Heart right ventricle (tissue), 16 donors: ENCODE measurements around the gene SLC36A4. TPM values are rescaled to one million over a fixed set of nuclear protein-coding genes. Genes with fewer than 3 reads are reported as not detected.

Source experiments
- ATAC-seq, 8 donors: fragments of 200-7000 bp; cut with Tn5 transposase; one replicate each; pipeline ENCODE4 v1.9.1; 2020; ENCODE audit warnings: mild to moderate bottlenecking in 8 of 8, moderate library complexity in 8 of 8, moderate number of reproducible peaks in 1 of 8
- DNase-seq, 2 donors: peaks; one replicate each; pipeline ENCODE4 v3.0.0-alpha.2; 2020
- H3K27ac ChIP-seq, 10 donors: fragments of 200-600 bp; sonication (generic) in 2 of 10; one replicate each; pipeline versions ENCODE4 v1.5.0 to v1.8.0; 2020 to 2022; ENCODE audit warnings: mild to moderate bottlenecking in 3 of 10
- H3K27me3 ChIP-seq, 7 donors: fragments of 200-600 bp; one replicate each; pipeline ENCODE4 v1.8.0; 2021 to 2022; ENCODE audit warnings: mild to moderate bottlenecking in 2 of 7
- H3K36me3 ChIP-seq, 9 donors: fragments of 200-600 bp; sonication (generic) in 1 of 9; one replicate each; pipeline versions ENCODE4 v1.5.0 to v1.8.0; 2020 to 2022; ENCODE audit warnings: mild to moderate bottlenecking in 2 of 9
- H3K4me1 ChIP-seq, 9 donors: fragments of 200-600 bp; sonication (generic) in 1 of 9; one replicate each; pipeline versions ENCODE4 v1.5.0 to v1.8.0; 2020 to 2022; ENCODE audit warnings: mild to moderate bottlenecking in 4 of 9
- H3K4me3 ChIP-seq, 10 donors: fragments of 200-600 bp; sonication (generic) in 2 of 10; one replicate each; pipeline versions ENCODE4 v1.5.0 to v1.8.0; 2020 to 2022; ENCODE audit warnings: mild to moderate bottlenecking in 7 of 10, moderate library complexity in 2 of 10
- H3K9me3 ChIP-seq, 11 donors: fragments of 200-600 bp in 10 of 11; sonication (generic) in 2 of 11; one replicate each; pipeline versions ENCODE4 v1.5.0 to v1.8.0; 2013 to 2022; ENCODE audit warnings: mild to moderate bottlenecking in 2 of 11, control low read depth in 1 of 11, moderate library complexity in 1 of 11
- WGBS, 2 donors: extraction: QIAGEN DNeasy Blood & Tissue Kit; methylation state at CpG; one replicate each; pipeline ENCODE4 v1.1.7; 2013; ENCODE audit warnings: inconsistent platforms in 1 of 2; 5-methylcytosine and 5-hydroxymethylcytosine counted together
- intact Hi-C, 10 donors: fragments of 100-400 bp; cut with DNase I; formaldehyde crosslinking; loops; one replicate each; pipeline versions ENCODE4 v1.11.1 to v1.14.2; 2022
- polyA plus RNA-seq, 2 donors: library from polyadenylated mRNA; stranded (reverse); fragments of 200-250 nt; gene quantifications; one replicate each; pipeline ENCODE4 v1.2.3, GENCODE V29; 2013
- total RNA-seq, 10 donors: library from RNA; stranded (reverse); fragmentation: NEBNext Ultra II Directional in 3 of 10; extraction: Animal tissue kit (Norgen Biotek cat#: 25700) in 3 of 10; gene quantifications; one replicate each; pipeline versions ENCODE4 v1.2.1 to v1.2.4, GENCODE V29; 2021 to 2023
- TF ChIP-seq, protein P1 (sequence below), 9 donors: fragments of 200-600 bp; sonication (generic) in 2 of 9; IDR thresholded peaks; one replicate each; pipeline versions ENCODE4 v1.5.0 to v1.8.0; 2021 to 2022; ENCODE audit warnings: antibody characterized with exemption in 9 of 9, mild to moderate bottlenecking in 5 of 9, moderate library complexity in 1 of 9
- donor health status: Arrhythmogenic right ventricular cardiomyopathy.
- donor health status: ischemic (EF 13 %, LVEDD 7.1; RV severe dilation, severe dysfunction).
- donor health status: healthy with polysubstance abuse.
- donor health status: DM: no; HTN: yes; CAD: no.
- donor health status: DM: no; HTN: no; CAD: no.
- donor health status: ischemic (EF 25% LVEDD 6.9; RV normal size, moderate dysfunction).
- donor health status: ischemic (EF 25% LVEDD 5.7; RV mildly dilated, moderate dysfunction).
- donor health status: healthy.
- donor health status: DM: yes; HTN: yes; CAD: no.
- donor health status: Ischemic cardiomyopathy.
- donor health status: ischemic (EF 35%, LVEDD 5.7; RV mildly dilated, moderate dysfunction).
- donor health status: nonischemic (EF 11% LVEDD 7.7; RV severe dilation, severe dysfunction).
- donor health status: DM: yes; HTN: yes; CAD: no.
- donor health status: PGD.
- donor health status: ischemic (EF 29% LVEDD 5.4; RV normal size, mild dysfunction).
- donor health status: nonischemic (EF 23%, LVEDD 6.1; RV moderate dilation, normal function).

Gene SLC36A4
- total and polyA plus RNA-seq, 12 donors, result 3.1 to 11.4 (median 7.1) TPM

DNA sequence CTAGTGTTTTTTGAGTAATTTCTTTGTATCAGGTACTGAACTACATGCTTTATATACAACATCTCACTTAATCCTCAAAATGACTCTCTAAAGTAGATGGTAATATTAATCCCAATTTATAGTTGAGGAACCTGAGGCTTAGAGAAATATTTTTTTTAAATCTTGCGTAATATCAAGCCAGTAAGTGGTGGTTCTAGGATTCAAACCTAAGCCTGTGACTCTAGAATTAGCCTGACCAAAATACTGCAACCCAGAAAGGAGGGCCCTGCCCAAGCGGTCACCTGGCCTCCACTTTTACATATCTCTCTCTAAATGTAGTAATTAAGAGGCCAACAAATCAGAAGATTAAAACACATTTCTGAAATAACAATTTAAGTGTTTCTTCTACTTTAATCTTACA lies 28.6 kb downstream of the SLC36A4 start:
- DNase-seq (no peak), ATAC-seq (no peak)
- H3K4me1 ChIP-seq, result peaks cover 0 to 11% (median 0%) of the 10 kb centered on the region in 9 donors
- intact Hi-C loops, result loop anchor here in 1 of 10 donors (10.0 kb wide), 1 partner anchor 644 kb away; no protein-coding TSS in a partner anchor
- no peak overlapping the region for H3K4me3 ChIP-seq
- no peaks in the 10 kb centered on the region for H3K9me3 ChIP-seq
- TF ChIP-seq, protein P1, sequence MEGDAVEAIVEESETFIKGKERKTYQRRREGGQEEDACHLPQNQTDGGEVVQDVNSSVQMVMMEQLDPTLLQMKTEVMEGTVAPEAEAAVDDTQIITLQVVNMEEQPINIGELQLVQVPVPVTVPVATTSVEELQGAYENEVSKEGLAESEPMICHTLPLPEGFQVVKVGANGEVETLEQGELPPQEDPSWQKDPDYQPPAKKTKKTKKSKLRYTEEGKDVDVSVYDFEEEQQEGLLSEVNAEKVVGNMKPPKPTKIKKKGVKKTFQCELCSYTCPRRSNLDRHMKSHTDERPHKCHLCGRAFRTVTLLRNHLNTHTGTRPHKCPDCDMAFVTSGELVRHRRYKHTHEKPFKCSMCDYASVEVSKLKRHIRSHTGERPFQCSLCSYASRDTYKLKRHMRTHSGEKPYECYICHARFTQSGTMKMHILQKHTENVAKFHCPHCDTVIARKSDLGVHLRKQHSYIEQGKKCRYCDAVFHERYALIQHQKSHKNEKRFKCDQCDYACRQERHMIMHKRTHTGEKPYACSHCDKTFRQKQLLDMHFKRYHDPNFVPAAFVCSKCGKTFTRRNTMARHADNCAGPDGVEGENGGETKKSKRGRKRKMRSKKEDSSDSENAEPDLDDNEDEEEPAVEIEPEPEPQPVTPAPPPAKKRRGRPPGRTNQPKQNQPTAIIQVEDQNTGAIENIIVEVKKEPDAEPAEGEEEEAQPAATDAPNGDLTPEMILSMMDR (IDR thresholded peaks at IDR 0.05), result no peak
- H3K27me3 ChIP-seq, result no peaks in the 10 kb centered on the region
- H3K27ac ChIP-seq, result no peak overlapping the region
- peaks cover 0 to 30% (median 5%) of the 10 kb centered on the region in 9 donors for H3K36me3 ChIP-seq
- WGBS, 2 donors, result 98 to 100% methylated on average over 2 of the region's 2 CpGs

DNA sequence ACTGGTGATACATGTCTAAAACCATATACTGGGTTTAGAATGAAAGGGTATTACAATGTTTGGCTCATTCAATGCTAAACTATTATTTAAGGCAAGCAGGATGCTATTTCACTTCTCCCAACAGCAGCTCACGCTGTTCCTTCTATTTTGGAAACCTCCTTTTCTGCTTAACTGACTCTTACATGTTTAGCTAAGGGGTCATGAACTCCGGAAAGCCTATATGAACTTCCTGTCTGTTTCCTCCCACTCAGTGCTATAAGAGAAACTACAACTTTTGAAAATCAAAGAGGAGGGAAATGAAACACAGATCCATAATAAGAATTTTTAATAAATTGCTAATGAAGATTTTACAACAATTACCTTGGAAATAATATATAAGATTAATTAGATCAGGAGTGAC lies 30.9 kb downstream of the SLC36A4 start:
- intact Hi-C loops, result loop anchor here in 1 of 10 donors (10.0 kb wide), 1 partner anchor 642 kb away; no protein-coding TSS in a partner anchor
- TF ChIP-seq, protein P1 (IDR thresholded peaks at IDR 0.05), result no peak

DNA sequence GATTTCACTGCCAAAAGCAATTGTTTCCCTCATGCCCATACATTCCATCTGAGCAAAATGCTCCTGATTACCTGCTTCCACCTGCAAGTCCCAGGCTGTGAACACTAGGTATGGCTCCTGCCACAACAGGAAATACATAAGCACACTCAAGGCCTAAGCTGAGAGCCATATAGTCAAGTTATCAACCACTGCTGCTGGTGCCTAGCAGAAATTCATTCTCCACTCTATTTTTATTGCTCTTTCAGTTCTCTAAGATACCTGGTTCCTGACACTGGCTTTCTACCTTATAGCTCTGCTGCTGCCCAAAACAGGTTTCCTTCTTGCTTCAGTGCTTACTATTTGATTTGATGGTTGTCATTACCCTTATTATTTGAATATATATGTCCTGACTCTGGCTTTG lies 31.6 kb downstream of the SLC36A4 start:
- peaks cover 0 to 11% (median 0%) of the 10 kb centered on the region in 9 donors for H3K4me1 ChIP-seq
- no peaks in the 10 kb centered on the region for H3K27me3 ChIP-seq
- no peak for DNase-seq
- intact Hi-C loops, result loop anchor here in 1 of 10 donors (10.0 kb wide), 1 partner anchor 641 kb away; no protein-coding TSS in a partner anchor
- no peak overlapping the region for H3K4me3 ChIP-seq
- no peaks in the 10 kb centered on the region for H3K9me3 ChIP-seq
- TF ChIP-seq, protein P1 (IDR thresholded peaks at IDR 0.05), result no peak
- no peak for ATAC-seq
- H3K36me3 ChIP-seq, result peaks cover 0 to 54% (median 13%) of the 10 kb centered on the region in 9 donors
- H3K27ac ChIP-seq, result no peak overlapping the region

More for the DNA sequence above, 30.9 kb downstream of the SLC36A4 start:
- H3K4me1 ChIP-seq, result peaks cover 0 to 11% (median 0%) of the 10 kb centered on the region in 9 donors
- H3K27ac ChIP-seq, result no peak overlapping the region
- H3K9me3 ChIP-seq, result no peaks in the 10 kb centered on the region
- no peaks in the 10 kb centered on the region for H3K27me3 ChIP-seq
- no peak for ATAC-seq
- no peak for DNase-seq
- WGBS, 2 donors, result 53 to 58% methylated on average over 2 of the region's 2 CpGs
- H3K4me3 ChIP-seq, result no peak overlapping the region
- peaks cover 0 to 48% (median 10%) of the 10 kb centered on the region in 9 donors for H3K36me3 ChIP-seq

DNA sequence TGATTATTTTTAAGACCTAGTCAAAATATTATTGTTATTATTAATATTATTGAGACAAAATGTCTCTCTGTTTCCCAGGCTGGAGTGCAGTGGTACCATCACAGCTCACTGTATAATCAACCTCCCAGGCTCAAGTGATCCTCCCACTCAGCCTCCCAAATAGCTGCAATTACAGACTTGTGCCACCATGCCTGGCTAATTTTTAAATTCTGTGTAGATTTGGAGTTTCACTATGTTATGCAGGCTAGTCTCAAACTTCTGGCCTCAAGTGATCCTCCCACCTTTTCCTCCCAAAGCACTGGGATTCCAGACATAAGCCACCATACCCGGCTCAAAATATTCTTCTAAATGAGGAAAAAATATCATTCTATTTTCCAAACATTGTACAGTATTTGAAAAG lies 37.0 kb downstream of the SLC36A4 start:
- TF ChIP-seq, protein P1 (IDR thresholded peaks at IDR 0.05), result no peak
- no peaks in the 10 kb centered on the region for H3K27me3 ChIP-seq
- H3K4me1 ChIP-seq, result peaks cover 0 to 5% (median 0%) of the 10 kb centered on the region in 9 donors
- no peak for ATAC-seq
- intact Hi-C loops, result loop anchor here in 1 of 10 donors (10.0 kb wide), 1 partner anchor 636 kb away; no protein-coding TSS in a partner anchor
- H3K27ac ChIP-seq, result no peak overlapping the region
- no peak overlapping the region for H3K4me3 ChIP-seq
- peaks cover 0 to 86% (median 13%) of the 10 kb centered on the region in 9 donors for H3K36me3 ChIP-seq
- H3K9me3 ChIP-seq, result peaks cover 0 to 7% (median 0%) of the 10 kb centered on the region in 11 donors
- WGBS, 2 donors, result 85 to 93% methylated on average over 1 of the region's 1 CpG
- no peak for DNase-seq
